Breast epithelium (tissue), 3 donors: Measurements from ENCODE around the gene CSRNP2.

Source experiments
- POLR2A ChIP-seq: fragments of 450-650 bp; IDR thresholded peaks from one replicate; pipeline ENCODE4 v1.6.1; 2016; ENCODE audit warnings: antibody characterized with exemption, mild to moderate bottlenecking, moderate library complexity
- POLR2AphosphoS5 ChIP-seq, 3 donors: sonication (generic); formaldehyde crosslinking; IDR thresholded peaks; one replicate each; pipeline ENCODE4 v1.6.1; 2017; ENCODE audit warnings: antibody characterized with exemption in 3 of 3
- TF ChIP-seq, protein P1 (sequence below), 3 donors: fragments of 450-650 bp; IDR thresholded peaks; one replicate each; pipeline ENCODE4 v1.5.1; 2016 to 2017; ENCODE audit warnings: antibody characterized with exemption in 3 of 3, mild to moderate bottlenecking in 3 of 3, moderate library complexity in 3 of 3

DNA sequence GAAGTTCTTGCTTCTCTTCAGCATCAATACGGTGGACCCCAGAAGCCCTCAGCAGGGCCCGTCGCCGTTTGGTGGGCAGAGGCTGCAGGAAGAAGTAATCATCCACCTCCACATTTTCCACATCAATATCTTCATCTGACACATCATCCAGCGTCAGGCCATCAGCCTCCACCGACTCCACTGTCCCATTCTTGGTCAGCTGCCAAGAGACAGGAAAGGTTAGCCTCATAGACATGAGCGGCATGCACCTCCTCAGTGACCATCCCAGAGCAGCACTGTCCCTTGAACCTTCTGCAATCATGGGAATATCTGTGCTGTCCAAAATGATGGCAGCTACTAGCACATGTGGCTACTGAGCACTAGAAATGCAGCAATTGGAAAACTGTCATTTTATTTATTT is 15.6 kb downstream of the CSRNP2 start:
- TF ChIP-seq, protein P1, sequence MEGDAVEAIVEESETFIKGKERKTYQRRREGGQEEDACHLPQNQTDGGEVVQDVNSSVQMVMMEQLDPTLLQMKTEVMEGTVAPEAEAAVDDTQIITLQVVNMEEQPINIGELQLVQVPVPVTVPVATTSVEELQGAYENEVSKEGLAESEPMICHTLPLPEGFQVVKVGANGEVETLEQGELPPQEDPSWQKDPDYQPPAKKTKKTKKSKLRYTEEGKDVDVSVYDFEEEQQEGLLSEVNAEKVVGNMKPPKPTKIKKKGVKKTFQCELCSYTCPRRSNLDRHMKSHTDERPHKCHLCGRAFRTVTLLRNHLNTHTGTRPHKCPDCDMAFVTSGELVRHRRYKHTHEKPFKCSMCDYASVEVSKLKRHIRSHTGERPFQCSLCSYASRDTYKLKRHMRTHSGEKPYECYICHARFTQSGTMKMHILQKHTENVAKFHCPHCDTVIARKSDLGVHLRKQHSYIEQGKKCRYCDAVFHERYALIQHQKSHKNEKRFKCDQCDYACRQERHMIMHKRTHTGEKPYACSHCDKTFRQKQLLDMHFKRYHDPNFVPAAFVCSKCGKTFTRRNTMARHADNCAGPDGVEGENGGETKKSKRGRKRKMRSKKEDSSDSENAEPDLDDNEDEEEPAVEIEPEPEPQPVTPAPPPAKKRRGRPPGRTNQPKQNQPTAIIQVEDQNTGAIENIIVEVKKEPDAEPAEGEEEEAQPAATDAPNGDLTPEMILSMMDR (IDR thresholded peaks at IDR 0.05): no peak
- TF ChIP-seq POLR2A (no peak), POLR2AphosphoS5 (IDR thresholded peaks at IDR 0.05) (no peak)
